Activated T-helper 1 cell treated with anti-CD3 and anti-CD28 coated beads, Interleukin-12 subunit alpha, Interleukin-12 subunit beta, Interleukin-2, Interleukin-4 antibody, amounts not matched to agents 30 ng/mL and 10 ng/mL and 1 ng/mL, durations not matched to agents 14 hours and 24 hours and 36 hours (primary cell): ENCODE data around the gene MOV10L1. TPM values are rescaled to one million over a fixed set of nuclear protein-coding genes. Genes with fewer than 3 reads are reported as not detected.
A peak's percentile ranks its signal among the peaks of the same experiment; 100 is the strongest.
"Not testable (repeated sequence)": the region's sequence is repeated elsewhere in the genome, so short reads cannot be mapped to it uniquely, and the experiment has no call there.

Experiments used
- DNase-seq: peaks from one replicate; pipeline ENCODE4 v3.0.0; 2021; ENCODE audit warnings: low spot score
- H3K27ac Mint-ChIP-seq: one replicate; pipeline ENCODE4 v1.8.0; 2021; ENCODE audit warnings: mild to moderate bottlenecking, mixed read lengths
- H3K27me3 Mint-ChIP-seq: one replicate; pipeline ENCODE4 v1.8.0; 2022; ENCODE audit warnings: mild to moderate bottlenecking, moderate library complexity, mixed read lengths; ENCODE audit not compliant: insufficient read depth
- H3K36me3 Mint-ChIP-seq: one replicate; pipeline ENCODE4 v1.8.0; 2021; ENCODE audit warnings: low read depth, mixed read lengths
- H3K4me1 Mint-ChIP-seq: one replicate; pipeline ENCODE4 v1.8.0; 2021; ENCODE audit warnings: low read depth, mixed read lengths
- H3K4me3 Mint-ChIP-seq: one replicate; pipeline ENCODE4 v1.8.0; 2021; ENCODE audit warnings: mild to moderate bottlenecking, moderate library complexity, mixed read lengths
- H3K9me3 Mint-ChIP-seq: one replicate; pipeline ENCODE4 v1.8.0; 2021; ENCODE audit warnings: mixed read lengths
- intact Hi-C: fragments of 100-400 bp; cut with micrococcal nuclease; formaldehyde crosslinking; loops from one replicate; pipeline ENCODE4 v1.15.1; 2024
- total RNA-seq: library from RNA; stranded (reverse); gene quantifications from 2 replicates; pipeline ENCODE4 v1.2.3, GENCODE V29; 2022

Gene MOV10L1
- total RNA-seq, 1 donor from 2014 or later, result not detected

DNA sequence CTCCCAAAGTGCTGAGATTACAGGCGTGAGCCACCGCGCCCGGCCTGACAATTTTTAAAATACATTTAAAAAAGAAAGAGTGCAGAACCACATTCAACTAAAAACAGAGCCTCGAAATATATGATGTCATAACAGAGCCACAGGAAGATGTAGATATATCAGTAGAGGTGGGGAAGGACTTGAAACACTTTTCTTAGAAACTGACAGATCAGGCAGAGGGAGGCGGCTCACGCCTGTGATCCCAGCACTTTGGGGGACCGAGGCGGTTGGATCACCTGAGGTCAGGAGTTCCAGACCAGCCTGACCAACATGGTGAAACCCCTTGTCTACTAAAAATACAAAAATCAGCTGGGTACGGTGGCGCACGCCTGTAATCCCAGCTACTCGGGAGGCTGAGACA is 11.6 kb upstream of the MOV10L1 start:
- no peak for DNase-seq
- intact Hi-C loops, result no loop called here
- Mint-ChIP-seq H3K4me1 (no peaks in the 10 kb centered on the region), H3K9me3 (no peaks in the 10 kb centered on the region), H3K27ac (no peak overlapping the region), H3K4me3 (no peak overlapping the region), H3K27me3 (peaks cover 8% of the 10 kb centered on the region), H3K36me3 (no peaks in the 10 kb centered on the region)

DNA sequence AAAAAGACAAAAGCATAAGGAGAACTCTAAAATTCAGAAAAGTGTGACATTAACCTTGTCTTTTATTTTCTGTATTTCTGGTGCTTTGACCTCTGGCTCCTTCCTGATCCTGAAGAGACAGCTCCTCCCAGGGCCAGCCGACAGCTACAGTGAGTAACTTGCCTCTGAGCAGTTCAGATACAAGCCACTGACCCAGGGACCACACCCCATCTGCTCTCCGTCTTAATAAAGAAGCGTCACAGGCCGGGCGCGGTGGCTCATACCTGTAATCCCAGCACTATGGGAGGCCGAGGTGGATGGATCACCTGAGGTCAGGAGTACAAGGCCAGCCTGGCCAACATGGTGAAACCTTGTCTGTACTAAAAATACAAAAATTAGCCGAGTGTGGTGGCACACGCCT is 11.0 kb upstream of the MOV10L1 start:
- intact Hi-C loops, result no loop called here

DNA sequence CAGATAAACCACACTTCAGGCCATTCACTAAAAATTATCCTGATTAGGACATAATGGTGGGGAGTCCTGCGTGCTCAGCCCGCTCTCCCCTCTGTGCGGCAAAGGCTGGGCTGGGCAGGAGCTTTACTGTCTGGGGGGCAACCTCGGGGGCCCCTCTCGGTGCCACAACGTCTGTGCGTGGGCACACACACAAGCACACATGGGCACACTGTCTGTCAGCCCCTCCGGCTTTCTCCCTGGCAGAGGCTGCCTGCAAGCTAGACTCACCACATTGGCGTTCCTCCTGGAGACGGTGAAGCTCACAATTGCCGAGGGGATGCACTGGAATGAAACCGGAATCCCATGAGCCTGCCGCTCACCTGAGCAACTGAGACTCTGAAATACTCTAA is 9.7 kb upstream of the MOV10L1 start:
- no peak overlapping the region for H3K27ac Mint-ChIP-seq
- H3K27me3 Mint-ChIP-seq, result peaks cover 10% of the 10 kb centered on the region
- no peak overlapping the region for H3K4me3 Mint-ChIP-seq
- intact Hi-C loops, result no loop called here
- H3K4me1 Mint-ChIP-seq, result peaks cover 3% of the 10 kb centered on the region
- H3K9me3 Mint-ChIP-seq, result no peaks in the 10 kb centered on the region
- no peaks in the 10 kb centered on the region for H3K36me3 Mint-ChIP-seq
- no peak for DNase-seq

More for the DNA sequence above, 11.0 kb upstream of the MOV10L1 start:
- H3K27me3 Mint-ChIP-seq, result peaks cover 8% of the 10 kb centered on the region
- H3K4me3 Mint-ChIP-seq, result no peak overlapping the region
- no peaks in the 10 kb centered on the region for H3K9me3 Mint-ChIP-seq
- no peak overlapping the region for H3K27ac Mint-ChIP-seq
- H3K4me1 Mint-ChIP-seq, result no peaks in the 10 kb centered on the region
- H3K36me3 Mint-ChIP-seq, result no peaks in the 10 kb centered on the region
- DNase-seq, result no peak

DNA sequence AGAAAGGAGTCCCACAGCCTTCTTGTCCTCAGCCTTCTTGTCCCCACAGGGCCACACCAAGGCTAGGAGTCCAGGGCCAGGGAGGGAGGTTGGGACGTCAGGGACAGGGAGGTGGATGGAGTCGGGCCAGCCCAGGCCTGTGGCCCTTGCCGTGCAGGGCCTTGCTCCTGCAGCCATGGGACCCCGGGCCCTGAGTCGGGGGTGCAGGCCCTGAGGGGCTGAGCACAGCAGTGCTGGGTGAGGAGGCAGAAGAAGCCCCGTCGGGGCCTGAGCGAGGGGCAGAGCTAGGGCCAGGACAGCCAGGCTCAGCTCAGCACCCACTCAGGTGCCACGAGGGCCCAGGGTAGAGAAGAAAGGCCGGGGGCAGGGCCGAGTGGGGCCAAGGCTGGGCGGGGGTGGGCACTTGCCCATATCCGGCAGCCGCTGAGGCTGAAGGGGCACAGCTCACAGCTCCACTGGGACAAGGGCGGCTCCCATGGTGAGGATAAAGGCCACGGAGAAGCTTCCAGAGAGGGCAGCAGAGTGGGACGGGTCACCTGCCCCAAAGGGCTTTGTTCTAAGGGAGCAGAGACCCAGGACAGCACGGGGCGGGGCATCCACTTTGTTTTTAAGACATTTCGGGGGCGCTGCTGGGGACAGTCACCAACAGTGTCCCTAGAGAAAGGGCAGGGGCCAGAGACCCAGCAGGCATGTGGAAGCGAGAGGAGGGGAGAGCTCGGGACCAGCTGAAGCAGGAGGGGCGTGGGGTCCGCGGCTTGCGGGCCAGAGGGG is 8.2 kb upstream of the MOV10L1 start:
- Mint-ChIP-seq H3K4me3 (no peak overlapping the region), H3K27ac (no peak overlapping the region)
- intact Hi-C loops, result no loop called here

DNA sequence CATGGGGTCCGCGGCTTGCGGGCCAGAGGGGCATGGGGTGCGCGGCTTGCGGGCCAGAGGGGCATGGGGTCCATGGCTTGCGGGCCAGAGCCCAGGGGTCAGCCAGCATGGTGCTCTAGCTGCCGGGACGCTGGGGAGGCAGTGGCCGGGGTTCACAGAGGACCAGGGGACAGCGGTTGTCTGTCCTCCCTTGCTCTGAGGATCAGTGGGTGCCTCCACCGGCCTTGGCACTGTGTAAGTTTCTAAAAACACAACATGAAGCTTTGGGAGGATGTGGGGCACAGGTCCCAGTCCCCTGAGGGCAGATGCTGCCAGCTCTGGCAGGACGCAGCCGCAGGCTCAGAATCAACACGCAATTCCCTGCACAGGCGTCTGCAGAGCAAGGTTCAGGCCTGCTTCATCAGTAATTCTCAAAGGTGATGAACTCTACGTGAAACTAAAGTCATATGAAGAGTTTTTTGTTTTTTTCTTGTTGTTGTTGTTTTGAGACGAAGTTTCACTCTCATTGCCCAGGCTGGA is 7.5 kb upstream of the MOV10L1 start:
- DNase-seq, result no peak
- Mint-ChIP-seq H3K9me3 (no peaks in the 10 kb centered on the region), H3K36me3 (peaks cover 3% of the 10 kb centered on the region), H3K4me3 (no peak overlapping the region), H3K4me1 (peaks cover 7% of the 10 kb centered on the region), H3K27me3 (peaks cover 13% of the 10 kb centered on the region), H3K27ac (no peak overlapping the region)
- intact Hi-C loops, result no loop called here

More for the DNA sequence above, 8.2 kb upstream of the MOV10L1 start:
- H3K27me3 Mint-ChIP-seq, result peaks cover 14% of the 10 kb centered on the region
- no peak for DNase-seq
- peaks cover 1% of the 10 kb centered on the region for H3K36me3 Mint-ChIP-seq
- H3K4me1 Mint-ChIP-seq, result peaks cover 7% of the 10 kb centered on the region
- H3K9me3 Mint-ChIP-seq, result no peaks in the 10 kb centered on the region

DNA sequence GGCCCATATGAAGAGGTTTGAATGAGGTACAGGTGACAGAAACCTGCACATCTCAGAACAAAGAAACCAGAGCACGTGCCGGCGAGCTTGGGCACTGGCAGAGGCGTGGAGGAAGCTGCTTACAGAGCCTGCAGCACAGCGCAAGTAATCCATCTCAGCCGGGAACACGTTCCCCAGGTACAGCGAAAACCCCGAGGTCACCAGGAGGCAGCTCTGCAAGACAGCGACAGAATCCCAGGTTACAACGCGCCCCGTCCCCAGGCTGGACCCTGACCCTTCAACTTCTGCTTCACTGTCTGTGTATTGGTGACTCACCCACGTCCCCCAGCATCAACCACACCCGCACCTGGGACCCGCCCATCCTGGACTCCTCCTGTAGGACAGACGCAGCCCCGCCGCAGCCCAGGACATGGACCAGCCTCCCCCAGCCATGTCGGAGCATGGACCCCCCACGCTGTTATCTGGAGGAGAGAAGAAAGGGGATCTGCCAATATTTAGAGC is 6.8 kb upstream of the MOV10L1 start:
- H3K9me3 Mint-ChIP-seq, result no peaks in the 10 kb centered on the region
- H3K36me3 Mint-ChIP-seq, result peaks cover 3% of the 10 kb centered on the region
- peaks cover 7% of the 10 kb centered on the region for H3K4me1 Mint-ChIP-seq
- H3K27me3 Mint-ChIP-seq, result peaks cover 15% of the 10 kb centered on the region
- H3K4me3 Mint-ChIP-seq, result no peak overlapping the region
- no peak for DNase-seq
- no peak overlapping the region for H3K27ac Mint-ChIP-seq
- intact Hi-C loops, result no loop called here

DNA sequence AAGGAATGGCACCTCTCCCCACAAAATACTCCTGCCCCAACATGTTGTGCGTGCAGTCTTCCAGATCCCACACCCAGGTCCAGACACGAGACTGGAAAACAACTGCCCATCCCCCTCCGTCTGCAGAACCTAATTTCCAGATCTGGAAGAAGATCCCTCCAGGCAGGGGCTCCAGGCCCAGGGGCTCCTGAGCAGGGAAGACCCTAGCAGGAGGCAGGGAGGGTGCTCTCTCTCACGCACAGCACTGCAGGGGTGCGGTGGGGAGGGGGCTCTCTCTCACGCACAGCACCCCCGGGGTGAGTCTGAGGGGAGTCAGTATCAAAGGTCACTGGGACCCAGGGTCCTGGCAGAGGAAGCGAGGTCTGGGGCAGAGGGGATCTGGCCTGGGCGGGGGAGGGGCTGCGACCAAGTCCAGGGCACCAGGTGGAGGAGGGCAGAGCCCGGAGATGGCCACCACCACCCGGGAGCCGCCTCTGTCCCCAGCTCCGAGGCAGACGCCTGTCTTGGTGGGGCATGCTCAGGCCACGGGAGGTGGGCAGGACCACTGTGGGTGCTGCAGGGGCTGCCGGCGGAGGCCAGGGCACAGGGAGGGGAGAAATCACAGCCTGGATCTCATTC is 6.2 kb upstream of the MOV10L1 start:
- H3K27me3 Mint-ChIP-seq, result peaks cover 15% of the 10 kb centered on the region
- peaks cover 7% of the 10 kb centered on the region for H3K4me1 Mint-ChIP-seq
- H3K9me3 Mint-ChIP-seq, result no peaks in the 10 kb centered on the region
- peaks cover 3% of the 10 kb centered on the region for H3K36me3 Mint-ChIP-seq
- no peak overlapping the region for H3K4me3 Mint-ChIP-seq
- no peak overlapping the region for H3K27ac Mint-ChIP-seq
- no peak for DNase-seq
- intact Hi-C loops, result no loop called here

DNA sequence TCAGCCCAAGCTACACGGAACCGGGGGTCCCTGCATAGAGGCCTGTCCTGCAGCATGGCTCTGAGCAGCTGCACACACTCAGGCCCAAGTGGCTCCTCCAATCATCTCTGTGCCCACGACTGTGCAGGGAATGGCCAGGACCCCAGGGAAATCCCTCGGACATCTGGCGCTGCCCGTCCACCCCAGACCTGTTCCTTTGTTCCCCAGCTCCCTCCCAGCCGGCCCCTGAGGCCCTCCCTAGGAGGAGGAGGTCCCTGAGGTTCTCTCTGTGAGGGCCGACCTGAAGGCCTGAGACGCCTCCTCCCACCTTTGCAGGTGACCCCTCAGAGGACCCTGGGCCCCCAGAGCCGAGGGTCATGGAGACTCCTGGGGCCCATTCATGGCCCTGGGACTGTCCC is 5.7 kb upstream of the MOV10L1 start:
- Mint-ChIP-seq H3K27ac (no peak overlapping the region), H3K4me1 (peaks cover 7% of the 10 kb centered on the region), H3K36me3 (peaks cover 3% of the 10 kb centered on the region), H3K27me3 (peaks cover 11% of the 10 kb centered on the region), H3K4me3 (no peak overlapping the region), H3K9me3 (peaks cover 2% of the 10 kb centered on the region)
- intact Hi-C loops, result no loop called here
- DNase-seq, result no peak

DNA sequence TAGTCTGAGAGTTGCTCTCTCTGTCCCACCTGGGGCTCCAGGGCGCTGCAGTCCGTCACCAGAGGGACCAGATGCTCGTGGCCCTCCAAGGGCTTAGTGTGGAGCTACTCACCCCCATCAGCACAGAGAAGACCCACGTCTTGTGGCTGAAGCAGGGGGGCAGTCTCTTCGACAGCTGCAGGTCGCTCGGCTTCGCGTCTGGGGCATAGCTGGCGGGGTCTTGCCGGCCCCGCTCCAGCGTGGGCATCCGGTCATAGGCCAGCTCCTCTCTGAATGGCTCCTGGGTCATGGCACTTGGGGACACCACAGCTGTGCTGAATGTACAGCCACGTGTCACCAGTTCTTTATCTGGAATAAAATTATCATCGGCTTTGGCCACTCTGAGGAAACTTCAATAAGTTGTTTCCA is 5.2 kb upstream of the MOV10L1 start:
- H3K4me1 Mint-ChIP-seq, result peaks cover 7% of the 10 kb centered on the region
- no peak for DNase-seq
- H3K9me3 Mint-ChIP-seq, result peaks cover 5% of the 10 kb centered on the region
- intact Hi-C loops, result no loop called here
- H3K4me3 Mint-ChIP-seq, result no peak overlapping the region
- peaks cover 3% of the 10 kb centered on the region for H3K36me3 Mint-ChIP-seq
- peaks cover 11% of the 10 kb centered on the region for H3K27me3 Mint-ChIP-seq
- H3K27ac Mint-ChIP-seq, result no peak overlapping the region

DNA sequence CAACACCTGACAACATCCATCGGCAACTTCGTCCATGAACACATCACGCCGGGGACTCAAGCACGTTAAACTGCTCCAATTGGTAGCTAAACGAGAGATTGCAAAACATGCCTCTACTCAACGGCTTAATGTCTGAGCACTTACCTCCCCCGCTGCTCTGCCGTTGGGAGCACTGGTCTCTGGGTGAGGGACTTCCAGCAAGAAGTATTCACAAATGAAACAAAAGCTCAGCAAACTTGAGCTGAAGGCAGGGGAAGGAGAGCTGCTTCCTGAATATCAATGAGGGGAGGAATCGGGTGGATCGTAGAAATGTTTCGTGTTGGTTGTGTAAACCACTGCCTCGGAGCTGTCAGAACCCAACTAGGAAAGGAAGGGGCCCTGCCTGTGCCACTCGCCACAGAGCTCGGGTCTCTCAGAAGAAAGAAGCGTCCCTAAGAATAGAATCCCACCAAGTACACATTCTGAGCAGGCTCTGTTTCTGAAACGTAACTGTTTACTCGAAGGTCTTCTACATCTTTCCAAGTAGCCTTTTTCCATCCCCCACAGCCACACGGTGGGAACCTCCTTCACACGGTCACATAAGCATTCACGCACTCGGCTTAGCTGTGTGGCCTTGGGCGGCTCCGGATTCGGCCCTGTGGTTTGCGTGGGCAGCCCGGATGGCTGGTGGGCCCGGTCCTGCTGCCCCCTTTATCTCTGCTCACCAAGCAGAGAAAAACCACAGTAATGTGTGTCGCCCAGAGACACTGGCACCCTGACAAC is 4.4 kb upstream of the MOV10L1 start, which contains the start of gene MLC1:
Gene MLC1 (minus strand): TSS at position 216 of the 762 bp plus-strand sequence. CDS start 524 bp downstream, outside the sequence.
- H3K27ac Mint-ChIP-seq, result no peak within 1 kb of the TSS
- DNase-seq, result no peak
- intact Hi-C loops, result no loop called here
- peaks cover 3% of the 10 kb centered on the region for H3K36me3 Mint-ChIP-seq
- H3K4me3 Mint-ChIP-seq, result peak within 1 kb of the TSS; percentile 5
- H3K4me1 Mint-ChIP-seq, result peaks cover 7% of the 10 kb centered on the region
- peaks cover 11% of the 10 kb centered on the region for H3K27me3 Mint-ChIP-seq
- H3K9me3 Mint-ChIP-seq, result peaks cover 5% of the 10 kb centered on the region

DNA sequence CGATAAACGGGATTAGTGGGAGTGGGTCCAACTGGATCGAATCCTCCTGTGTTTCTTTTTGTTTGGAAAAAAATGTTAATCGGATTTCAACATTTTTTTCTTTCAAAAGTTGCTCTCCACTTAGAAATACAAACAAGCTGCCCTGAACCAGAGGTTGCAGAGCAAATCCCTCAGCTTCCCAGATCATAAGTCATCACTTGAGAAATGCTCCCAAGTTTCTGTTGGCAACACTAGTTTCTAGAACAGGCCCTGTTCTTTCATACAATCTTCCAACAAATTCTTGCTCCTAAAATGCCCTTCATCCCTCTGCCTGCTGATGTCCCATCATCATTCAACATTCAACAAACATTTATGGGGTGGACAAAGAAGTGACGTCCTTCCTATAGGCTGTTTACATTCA is 3.3 kb upstream of the MOV10L1 start:
- H3K4me1 Mint-ChIP-seq, result peaks cover 7% of the 10 kb centered on the region
- intact Hi-C loops, result no loop called here
- peaks cover 5% of the 10 kb centered on the region for H3K9me3 Mint-ChIP-seq
- no peak overlapping the region for H3K4me3 Mint-ChIP-seq
- no peak overlapping the region for H3K27ac Mint-ChIP-seq
- H3K36me3 Mint-ChIP-seq, result peaks cover 3% of the 10 kb centered on the region
- no peak for DNase-seq
- H3K27me3 Mint-ChIP-seq, result peaks cover 11% of the 10 kb centered on the region

DNA sequence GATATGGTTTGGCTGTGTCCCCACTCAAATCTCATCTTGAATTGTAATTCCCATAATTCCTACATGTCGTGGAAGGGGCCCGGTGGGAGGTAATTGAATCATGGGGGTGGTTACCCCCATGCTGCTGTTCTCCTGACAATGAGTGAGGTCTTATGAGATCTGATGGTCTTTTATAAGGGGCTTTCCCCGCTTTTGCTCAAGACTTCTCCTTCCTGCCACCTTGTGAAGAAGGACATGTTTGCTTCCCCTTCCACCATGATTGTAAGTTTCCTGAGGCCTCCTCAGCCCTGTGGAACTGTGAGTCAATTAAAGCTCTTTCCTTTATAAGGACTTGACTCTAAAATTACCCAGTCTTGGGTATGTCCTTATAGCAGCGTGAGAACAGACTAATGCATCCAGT is 2.8 kb upstream of the MOV10L1 start:
- H3K27ac Mint-ChIP-seq, H3K9me3 Mint-ChIP-seq, H3K4me3 Mint-ChIP-seq, H3K36me3 Mint-ChIP-seq, DNase-seq, H3K4me1 Mint-ChIP-seq, intact Hi-C loops: not testable (repeated sequence)
- peaks cover 11% of the 10 kb centered on the region for H3K27me3 Mint-ChIP-seq
